ENCODE results near the gene LRG1. TPM values are rescaled to one million over a fixed set of nuclear protein-coding genes. Genes with fewer than 3 reads are reported as not detected.

LRG1 gene
- total and polyA plus RNA-seq, 2 of the 13 experiments (the other 11 are each of a cell fraction or from before 2014, with no cell fraction given), result 12.0 to 39.3 TPM

- TF ChIP-seq UBTF (CRISPR knock-in tag; IDR thresholded peaks at IDR 0.05) (peak; percentile 29; the same call in 1 of the 2 replicates), MAZ (IDR thresholded peaks at IDR 0.05; ENCODE audit: borderline replicate concordance, low read depth, low read length) (peak; percentile 82; the same call in 1 of the 2 replicates), MAZ (CRISPR knock-in tag; IDR thresholded peaks at IDR 0.05; ENCODE audit: low read depth) (0 out of 2 replicates have a peak, but pooled peaks have one; percentile 50), THAP11 (CRISPR knock-in tag; IDR thresholded peaks at IDR 0.05) (peak; percentile 50), ZNF232 (CRISPR knock-in tag; IDR thresholded peaks at IDR 0.05; ENCODE audit: borderline replicate concordance) (0 out of 2 replicates have a peak, but pooled peaks have one; percentile 60), ZNF746 (CRISPR knock-in tag; IDR thresholded peaks at IDR 0.05) (peak; percentile 16; the same call in 1 of the 2 replicates), MED1 (CRISPR knock-in tag; IDR thresholded peaks at IDR 0.05) (peak; percentile 34), KDM2A (CRISPR knock-in tag; IDR thresholded peaks at IDR 0.05; ENCODE audit: borderline replicate concordance, low read depth) (peak; percentile 67; the same call in 1 of the 2 replicates), PRDM15 (CRISPR knock-in tag; IDR thresholded peaks at IDR 0.05) (peak; percentile 98), NONO (IDR thresholded peaks at IDR 0.05) (no peak), NONO (CRISPR knock-in tag; conservative IDR thresholded peaks at IDR 0.05) (no peak), FUBP1 (CRISPR knock-in tag; IDR thresholded peaks at IDR 0.05; ENCODE audit: borderline replicate concordance) (no peak), ZSCAN25 (CRISPR knock-in tag; IDR thresholded peaks at IDR 0.05) (peak; percentile 43; the same call in 1 of the 2 replicates), ZNF382 (CRISPR knock-in tag; IDR thresholded peaks at IDR 0.05; ENCODE audit: borderline replicate concordance) (no peak), ZNF281 (CRISPR knock-in tag; IDR thresholded peaks at IDR 0.05; ENCODE audit: borderline replicate concordance) (peak; percentile 55; the same call in 1 of the 2 replicates), ZNF430 (CRISPR knock-in tag; IDR thresholded peaks at IDR 0.05) (0 out of 2 replicates have a peak, but pooled peaks have one; percentile 30)
Observed at GRCh38 chr19:4581666-4582553, 42.1 kb upstream of the LRG1 start (continued).
